ELR (cell line): ENCODE measurements around the gene AHCYL2.
"Not testable (repeated sequence)": the region's sequence is repeated elsewhere in the genome, so short reads cannot be mapped to it uniquely, and the experiment has no call there.

Source experiments
- DNase-seq: peaks from one replicate; pipeline ENCODE4 v3.0.0-alpha.2; 2015; ENCODE audit warnings: low read depth

Gene AHCYL2

DNA sequence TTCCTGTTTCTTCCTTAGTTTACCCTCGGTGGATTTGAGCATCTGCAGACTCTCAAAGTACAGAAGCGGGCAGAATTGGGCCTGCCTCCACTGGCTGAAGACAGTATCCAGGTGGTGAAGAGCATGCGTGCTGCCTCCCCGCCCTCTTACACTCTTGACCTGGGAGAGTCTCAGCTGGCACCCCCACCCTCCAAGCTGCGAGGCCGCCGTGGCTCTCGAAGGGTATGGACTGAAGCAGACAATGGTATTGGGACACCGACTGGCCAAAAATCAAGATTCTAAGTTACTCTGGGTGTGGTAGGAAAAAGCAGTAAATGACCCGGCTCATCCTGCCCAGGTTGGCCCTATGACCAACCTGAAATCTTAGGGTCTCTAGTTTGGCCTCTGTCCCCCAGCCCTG is 231.6 kb downstream of the AHCYL2 start:
- DNase-seq: no peak

DNA sequence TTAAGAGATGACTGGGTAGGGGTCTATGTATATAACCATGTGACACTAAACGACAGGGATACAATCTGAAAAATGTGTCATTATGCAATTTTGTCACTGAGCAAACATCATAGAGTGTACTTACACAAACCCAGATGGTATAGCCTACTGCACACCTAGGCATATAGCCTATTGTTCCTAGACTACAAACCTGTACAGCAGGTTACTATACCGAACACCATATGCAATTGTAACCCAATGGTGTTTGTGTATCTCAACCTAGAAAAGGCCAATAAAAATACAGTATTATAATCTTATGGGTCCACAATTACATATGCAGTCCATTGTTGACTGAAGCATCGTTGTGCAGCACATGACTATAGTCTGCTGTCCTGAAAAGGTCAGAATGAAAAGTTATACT is 232.3 kb downstream of the AHCYL2 start:
- DNase-seq: no peak

DNA sequence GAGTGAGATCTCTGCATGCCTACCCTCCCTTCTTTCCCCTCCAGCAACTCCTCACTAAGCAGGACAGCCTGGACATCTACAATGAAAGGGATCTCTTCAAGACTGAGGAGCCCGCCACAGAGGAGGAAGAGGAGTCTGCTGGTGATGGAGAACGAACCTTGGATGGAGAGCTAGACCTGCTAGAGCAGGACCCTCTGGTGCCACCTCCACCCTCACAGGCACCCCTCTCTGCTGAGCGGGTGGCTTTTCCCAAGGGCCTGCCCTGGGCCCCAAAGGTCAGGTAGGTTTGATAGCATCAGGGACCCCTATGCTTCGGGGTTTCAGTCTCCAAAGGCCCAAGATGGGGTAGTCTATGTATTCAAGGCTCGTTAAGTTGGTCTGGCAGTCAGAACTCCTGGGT is 233.3 kb downstream of the AHCYL2 start:
- DNase-seq: no peak

DNA sequence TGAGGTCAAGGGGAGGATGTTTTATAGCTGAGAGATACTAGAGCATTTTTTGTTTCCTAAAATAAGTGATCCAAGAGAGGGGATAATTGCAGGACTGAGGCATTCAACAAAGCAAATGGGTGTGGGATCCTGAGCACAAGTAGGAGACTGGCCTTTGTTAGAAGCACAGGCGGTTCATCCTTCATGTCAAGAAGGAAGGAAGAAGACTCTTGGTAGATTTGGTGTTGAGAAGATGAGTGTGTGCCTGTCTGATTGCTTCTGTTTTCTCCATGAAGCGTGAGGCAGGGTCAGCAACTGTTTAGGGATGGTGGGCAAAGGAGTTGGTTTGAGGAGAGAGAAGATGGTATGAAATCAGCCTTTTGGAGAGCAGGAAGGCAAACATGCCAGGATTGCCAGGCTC is 237.0 kb downstream of the AHCYL2 start:
- no peak for DNase-seq

DNA sequence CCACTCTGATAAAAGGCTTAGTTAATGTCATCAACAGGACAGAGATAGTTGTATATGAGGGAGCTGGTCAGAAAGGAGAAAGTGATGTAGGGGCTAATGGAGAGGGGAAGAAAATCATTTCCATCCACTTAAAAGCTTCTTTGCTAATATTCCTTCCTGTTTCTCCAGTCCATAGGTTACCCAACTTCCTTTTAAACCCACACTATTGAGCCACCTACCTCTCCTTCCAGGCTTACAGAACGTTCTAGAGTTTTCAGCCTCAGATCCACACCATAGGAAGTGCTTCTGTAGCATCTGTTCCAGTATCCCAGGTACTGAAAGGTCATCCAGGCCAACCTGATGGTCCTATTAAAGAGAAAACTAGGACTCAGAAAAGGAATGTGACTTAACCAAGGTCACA is 237.6 kb downstream of the AHCYL2 start:
- no peak for DNase-seq

DNA sequence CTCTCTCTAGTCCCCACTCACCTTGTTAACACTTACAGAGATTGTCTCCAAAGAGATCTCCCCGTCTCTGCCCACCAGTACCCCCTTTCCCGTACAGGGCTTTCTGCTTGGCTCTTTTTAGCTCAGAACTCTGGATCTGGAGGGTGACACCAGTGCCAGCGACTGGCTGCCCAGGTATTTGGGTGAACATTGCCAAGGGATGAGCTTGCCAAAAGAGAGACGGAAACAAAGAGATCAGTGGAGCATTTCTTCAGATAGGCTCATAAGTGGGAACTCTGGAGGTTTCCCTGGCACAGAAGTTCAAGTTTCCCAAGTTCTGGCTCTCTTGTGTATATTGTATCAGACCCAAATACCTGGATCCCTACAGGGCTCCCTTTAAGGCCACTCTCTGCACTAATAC is 239.4 kb downstream of the AHCYL2 start:
- no peak for DNase-seq

DNA sequence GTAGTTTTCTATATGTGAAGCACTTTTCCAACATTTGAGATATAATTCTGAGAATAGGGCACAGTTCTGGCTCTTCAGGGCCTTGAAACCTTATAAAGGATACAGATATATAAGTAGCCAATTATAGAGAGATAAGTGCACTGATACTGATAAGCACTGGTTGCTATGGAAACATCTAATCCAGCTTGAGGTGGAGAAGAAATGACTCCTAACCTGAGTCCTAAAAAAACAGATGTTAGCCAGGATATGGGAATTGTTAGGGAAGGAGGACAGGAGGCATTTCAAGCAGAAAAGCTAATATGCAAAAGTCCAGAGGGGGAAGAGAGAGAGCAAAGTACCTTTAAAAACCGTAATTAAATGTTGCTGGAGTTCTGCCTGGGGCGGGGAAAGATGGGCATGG is 240.2 kb downstream of the AHCYL2 start:
- DNase-seq: no peak

DNA sequence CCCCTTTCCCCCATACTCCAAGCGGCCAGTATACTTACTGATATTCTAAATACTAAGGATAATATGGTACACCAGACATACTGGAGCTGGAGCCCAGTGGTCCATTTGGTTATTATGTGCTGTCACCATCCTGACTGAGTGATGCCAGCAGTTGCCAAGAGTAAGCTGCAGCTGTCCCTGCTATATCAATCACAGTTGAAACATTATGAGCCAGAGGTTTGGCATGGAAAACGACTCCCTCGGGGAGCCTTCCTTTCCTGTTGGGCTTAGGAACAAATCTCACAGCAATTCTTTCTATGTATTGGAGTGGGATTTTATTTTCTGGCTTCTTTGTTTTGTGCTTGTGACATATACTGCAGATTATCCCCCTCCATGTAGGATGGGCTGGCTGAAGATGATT is 242.0 kb downstream of the AHCYL2 start:
- DNase-seq: no peak

DNA sequence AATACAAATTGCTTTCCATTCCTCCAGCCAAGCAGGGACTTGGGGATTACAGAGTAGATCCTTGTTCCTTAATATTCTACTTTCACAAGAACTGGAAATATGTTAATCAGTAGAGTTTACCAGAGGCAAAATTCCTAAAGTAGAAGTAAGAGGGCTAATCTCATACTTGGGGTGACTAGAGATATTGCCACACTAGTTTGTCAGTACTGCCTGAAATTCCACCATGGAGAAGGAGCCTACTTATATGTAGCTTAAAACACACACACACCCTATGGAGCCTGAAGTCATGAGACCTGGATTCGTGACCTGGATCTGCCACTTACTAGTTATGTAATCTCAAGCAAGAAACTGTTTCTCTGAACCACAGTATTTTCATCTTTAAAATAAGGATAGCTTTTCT is 243.3 kb downstream of the AHCYL2 start:
- peak; percentile 49 for DNase-seq

DNA sequence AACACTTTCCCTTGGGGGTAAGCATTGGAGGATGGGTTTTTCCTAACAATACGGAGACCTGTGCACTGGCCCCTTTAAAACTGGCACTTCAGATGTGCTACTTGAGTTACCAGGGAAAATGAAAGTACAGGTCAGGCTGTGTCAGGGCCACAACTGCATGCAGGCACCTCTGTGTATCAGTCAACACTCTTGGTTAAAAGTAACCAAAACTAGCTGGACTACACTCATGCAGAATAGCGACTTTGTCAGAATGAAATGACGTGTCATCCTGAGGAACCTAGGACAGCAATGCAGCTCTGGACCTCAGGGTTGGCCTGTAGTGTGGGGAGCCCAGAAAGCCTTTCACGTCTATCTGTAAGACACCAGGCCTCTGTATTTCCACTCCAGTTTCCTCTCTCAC is 243.7 kb downstream of the AHCYL2 start:
- no peak for DNase-seq

DNA sequence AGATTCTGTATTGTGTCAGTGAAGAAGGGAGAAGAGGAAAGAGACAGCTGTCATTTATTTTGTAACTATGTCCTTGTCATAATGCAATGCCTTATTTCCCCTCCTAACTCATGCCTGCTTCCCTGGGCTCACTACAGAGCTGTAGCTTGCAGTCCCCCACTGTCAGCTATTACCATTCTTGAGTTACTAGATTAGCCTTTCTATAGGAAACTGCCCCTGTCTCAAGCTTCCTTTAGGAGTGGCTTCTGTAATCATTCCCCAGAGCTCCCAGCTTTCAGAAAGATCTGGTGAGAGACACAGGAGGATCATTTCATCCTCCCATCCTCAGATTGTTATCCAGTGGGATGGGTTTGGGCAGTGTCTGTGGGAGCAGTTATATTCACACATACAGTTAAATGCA is 245.1 kb downstream of the AHCYL2 start:
- DNase-seq: no peak

DNA sequence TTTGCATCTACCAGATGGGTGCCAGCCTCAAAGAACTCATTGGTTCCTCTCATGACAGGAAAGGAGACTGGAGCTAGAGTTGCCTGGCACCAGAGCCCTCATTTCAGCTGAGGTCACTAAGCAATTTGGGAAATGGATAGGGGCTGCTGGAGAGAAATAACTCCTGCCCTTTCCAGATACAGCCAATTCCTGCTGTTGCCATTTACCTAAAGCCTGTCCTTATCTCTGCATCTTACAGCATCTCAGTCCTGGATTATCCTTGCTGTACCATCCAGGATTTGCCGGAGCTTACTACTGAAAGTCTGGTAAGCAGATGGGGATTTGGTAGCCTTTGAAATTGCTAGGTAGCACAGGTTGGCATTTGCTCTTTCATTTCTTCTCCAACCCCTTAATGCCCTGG is 245.6 kb downstream of the AHCYL2 start:
- DNase-seq: no peak

DNA sequence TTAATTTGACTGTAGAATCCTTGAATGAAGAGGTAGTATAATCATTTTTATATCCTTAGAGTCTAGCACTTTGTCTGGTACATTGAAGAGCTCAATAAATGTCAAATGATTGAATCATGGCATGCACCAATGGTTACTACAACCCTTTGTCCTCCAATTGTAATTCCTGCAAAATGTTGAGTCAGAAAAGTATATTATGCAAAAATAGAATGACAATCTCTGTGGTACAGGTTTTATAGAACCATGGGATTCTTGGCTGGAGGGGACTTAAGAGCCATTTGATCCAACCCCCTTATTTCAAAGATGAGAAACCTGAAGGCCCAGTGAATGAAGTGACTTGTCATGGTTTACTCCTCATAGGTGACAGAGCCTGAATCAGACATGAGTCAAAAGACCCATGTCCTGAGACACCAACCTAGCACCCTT is 246.6 kb downstream of the AHCYL2 start:
- DNase-seq: peak; percentile 57

DNA sequence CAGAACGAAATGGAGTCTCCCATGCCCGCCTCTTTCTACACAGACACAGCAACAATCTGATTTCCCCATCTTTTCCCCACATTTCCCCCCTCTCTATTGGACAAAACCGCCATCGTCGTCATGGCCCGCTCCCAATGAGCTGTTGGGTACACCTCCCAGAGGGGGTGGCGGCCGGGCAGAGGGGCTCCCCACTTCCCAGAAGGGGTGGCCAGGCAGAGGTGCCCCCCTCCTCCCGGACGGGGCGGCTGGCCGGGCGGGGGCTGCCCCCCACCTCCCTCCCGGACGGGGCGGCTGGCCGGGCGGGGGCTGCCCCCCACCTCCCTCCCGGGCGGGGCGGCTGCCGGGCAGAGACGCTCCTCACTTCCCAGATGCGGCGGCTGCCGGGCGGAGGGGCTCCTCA is 251.1 kb downstream of the AHCYL2 start:
- not testable (repeated sequence) for DNase-seq

DNA sequence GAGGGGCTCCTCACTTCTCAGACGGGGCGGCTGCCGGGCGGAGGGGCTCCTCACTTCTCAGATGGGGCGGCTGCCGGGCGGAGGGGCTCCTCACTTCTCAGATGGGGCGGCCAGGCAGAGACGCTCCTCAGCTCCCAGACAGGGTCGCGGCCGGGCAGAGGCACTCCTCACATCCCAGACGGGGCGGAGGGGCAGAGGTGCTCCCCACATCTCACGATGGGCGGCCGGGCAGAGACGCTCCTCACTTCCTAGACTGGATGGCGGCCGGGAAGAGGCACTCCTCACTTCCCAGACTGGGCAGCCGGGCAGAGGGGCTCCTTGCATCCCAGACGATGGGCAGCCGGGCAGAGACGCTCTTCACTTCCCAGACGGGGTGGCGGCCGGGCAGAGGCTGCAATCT is 251.6 kb downstream of the AHCYL2 start:
- DNase-seq: not testable (repeated sequence)
